Measurements from ENCODE around the gene GLP1R. TPM values are rescaled to one million over a fixed set of nuclear protein-coding genes. Genes with fewer than 3 reads are reported as not detected.

GLP1R gene
- total and polyA plus RNA-seq, 2 donors from 2014 or later: 0.13 to 0.22 TPM

DNA sequence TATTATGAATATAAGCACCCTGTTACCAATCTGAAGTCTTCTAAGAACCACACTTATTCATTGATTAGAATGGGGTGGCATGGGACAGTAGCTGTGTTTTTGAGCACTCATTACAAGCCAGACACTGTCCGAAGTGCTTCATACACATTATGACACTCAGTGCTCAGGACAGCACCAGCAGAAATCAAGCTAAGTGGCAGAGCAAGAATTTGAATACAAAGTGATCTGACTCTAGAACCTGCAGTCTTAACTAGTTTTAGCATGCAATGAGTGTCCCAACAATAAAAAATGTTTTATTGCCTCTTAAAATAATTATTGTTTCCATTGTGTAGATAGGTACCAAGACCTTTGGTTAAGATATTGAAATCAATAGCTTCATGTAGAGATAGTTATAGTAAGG, 39.1 kb upstream of the GLP1R start:
- FAIRE-seq: no peak
- intact Hi-C loops (cut with DNase I): no loop called here
- no peak overlapping the region for H3K9ac ChIP-seq (ENCODE audit: low read length in 3 of 3)

DNA sequence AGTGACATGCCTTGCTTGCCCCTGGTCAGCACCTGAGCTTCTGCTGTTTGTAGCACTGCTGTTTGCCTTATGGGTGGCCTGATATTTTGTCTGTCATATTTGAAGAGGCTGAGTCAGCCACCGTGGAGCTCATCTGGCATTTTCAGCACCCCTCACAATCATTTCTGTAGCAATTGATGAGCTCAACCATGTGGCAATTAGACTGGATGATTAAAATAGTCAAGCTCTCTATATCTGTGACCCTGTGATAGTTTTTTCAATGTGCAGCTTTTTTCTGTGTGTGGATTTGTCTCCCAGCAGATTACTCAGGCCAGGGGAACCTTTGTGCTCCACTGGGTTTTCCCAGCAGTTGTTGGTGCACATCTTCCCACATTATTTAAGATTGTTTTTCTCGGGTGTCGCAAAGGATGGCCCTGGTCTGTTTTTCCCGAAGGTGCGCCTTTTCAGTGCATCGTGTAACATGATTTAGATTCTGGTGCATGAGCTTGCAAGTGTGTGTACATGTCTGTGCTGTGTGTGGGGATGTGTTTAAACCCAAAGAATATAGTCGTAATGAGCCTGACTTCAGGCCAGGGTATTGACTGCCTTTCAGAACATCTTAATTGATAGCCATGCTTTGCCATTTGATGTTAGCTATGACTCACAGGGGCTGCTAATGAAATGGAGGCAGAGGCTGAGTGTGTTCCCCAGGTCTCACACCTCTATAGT, 31.6 kb upstream of the GLP1R start:
- Histone ChIP-seq H3K4me3 (ENCODE audit: low read length in 3 of 3) (no peak overlapping the region), H3K9me3 (ENCODE audit: control insufficient read depth in 2 of 3, insufficient read depth in 1 of 3, low read length in 3 of 3) (no peaks in the 10 kb centered on the region), H3K27ac (ENCODE audit: low read depth in 2 of 2, low read length in 2 of 2) (no peak overlapping the region), H3K36me3 (ENCODE audit: control insufficient read depth in 2 of 3, insufficient read depth in 3 of 3, low read length in 3 of 3) (no peaks in the 10 kb centered on the region), H3K4me1 (ENCODE audit: control insufficient read depth in 2 of 3, insufficient read depth in 2 of 3, low read depth in 1 of 3, low read length in 3 of 3) (no peaks in the 10 kb centered on the region), H3K9ac (ENCODE audit: low read length in 3 of 3) (no peak overlapping the region), H3K27me3 (ENCODE audit: control insufficient read depth, insufficient read depth, low read length) (no peaks in the 10 kb centered on the region)
- intact Hi-C loops (cut with DNase I): no loop called here
- TF ChIP-seq, protein P1, sequence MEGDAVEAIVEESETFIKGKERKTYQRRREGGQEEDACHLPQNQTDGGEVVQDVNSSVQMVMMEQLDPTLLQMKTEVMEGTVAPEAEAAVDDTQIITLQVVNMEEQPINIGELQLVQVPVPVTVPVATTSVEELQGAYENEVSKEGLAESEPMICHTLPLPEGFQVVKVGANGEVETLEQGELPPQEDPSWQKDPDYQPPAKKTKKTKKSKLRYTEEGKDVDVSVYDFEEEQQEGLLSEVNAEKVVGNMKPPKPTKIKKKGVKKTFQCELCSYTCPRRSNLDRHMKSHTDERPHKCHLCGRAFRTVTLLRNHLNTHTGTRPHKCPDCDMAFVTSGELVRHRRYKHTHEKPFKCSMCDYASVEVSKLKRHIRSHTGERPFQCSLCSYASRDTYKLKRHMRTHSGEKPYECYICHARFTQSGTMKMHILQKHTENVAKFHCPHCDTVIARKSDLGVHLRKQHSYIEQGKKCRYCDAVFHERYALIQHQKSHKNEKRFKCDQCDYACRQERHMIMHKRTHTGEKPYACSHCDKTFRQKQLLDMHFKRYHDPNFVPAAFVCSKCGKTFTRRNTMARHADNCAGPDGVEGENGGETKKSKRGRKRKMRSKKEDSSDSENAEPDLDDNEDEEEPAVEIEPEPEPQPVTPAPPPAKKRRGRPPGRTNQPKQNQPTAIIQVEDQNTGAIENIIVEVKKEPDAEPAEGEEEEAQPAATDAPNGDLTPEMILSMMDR (IDR thresholded peaks at IDR 0.05; ENCODE audit: borderline replicate concordance, extremely low read depth, insufficient read depth): no peak
- DNase-seq: no peak
- FAIRE-seq: no peak

More for the DNA sequence above, 39.1 kb upstream of the GLP1R start:
- Histone ChIP-seq H3K27me3 (ENCODE audit: control insufficient read depth, insufficient read depth, low read length) (no peaks in the 10 kb centered on the region), H3K4me3 (ENCODE audit: low read length in 3 of 3) (no peak overlapping the region), H3K27ac (ENCODE audit: low read depth in 2 of 2, low read length in 2 of 2) (no peak overlapping the region), H3K4me1 (ENCODE audit: control insufficient read depth in 2 of 3, insufficient read depth in 2 of 3, low read depth in 1 of 3, low read length in 3 of 3) (no peaks in the 10 kb centered on the region), H3K36me3 (ENCODE audit: control insufficient read depth in 2 of 3, insufficient read depth in 3 of 3, low read length in 3 of 3) (no peaks in the 10 kb centered on the region), H3K9me3 (ENCODE audit: control insufficient read depth in 2 of 3, insufficient read depth in 1 of 3, low read length in 3 of 3) (no peaks in the 10 kb centered on the region)
- TF ChIP-seq, protein P1 (IDR thresholded peaks at IDR 0.05; ENCODE audit: borderline replicate concordance, extremely low read depth, insufficient read depth): no peak
- DNase-seq: no peak

DNA sequence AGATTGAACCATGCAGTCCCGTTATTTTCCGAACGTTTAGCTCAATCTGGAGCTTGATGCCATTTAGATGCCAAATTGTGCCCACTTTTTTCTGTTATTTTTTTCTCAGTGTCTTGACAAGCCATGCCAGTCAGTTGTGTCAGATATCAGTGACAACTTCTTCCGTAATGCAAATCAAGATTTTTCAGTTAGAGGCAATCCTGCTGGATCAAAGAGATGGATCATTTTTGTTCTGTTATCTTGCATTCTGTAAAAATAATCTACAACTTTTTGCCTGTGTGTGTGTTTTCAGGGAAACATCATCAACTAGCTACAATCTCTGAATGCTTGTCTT, 31.1 kb upstream of the GLP1R start:
- Histone ChIP-seq H3K9me3 (ENCODE audit: control insufficient read depth in 2 of 3, insufficient read depth in 1 of 3, low read length in 3 of 3) (no peaks in the 10 kb centered on the region), H3K36me3 (ENCODE audit: control insufficient read depth in 2 of 3, insufficient read depth in 3 of 3, low read length in 3 of 3) (no peaks in the 10 kb centered on the region), H3K4me1 (ENCODE audit: control insufficient read depth in 2 of 3, insufficient read depth in 2 of 3, low read depth in 1 of 3, low read length in 3 of 3) (no peaks in the 10 kb centered on the region), H3K9ac (ENCODE audit: low read length in 3 of 3) (no peak overlapping the region), H3K27me3 (ENCODE audit: control insufficient read depth, insufficient read depth, low read length) (no peaks in the 10 kb centered on the region), H3K4me3 (ENCODE audit: low read length in 3 of 3) (no peak overlapping the region), H3K27ac (ENCODE audit: low read depth in 2 of 2, low read length in 2 of 2) (no peak overlapping the region)
- DNase-seq (no peak), FAIRE-seq (no peak)
- intact Hi-C loops (cut with DNase I): no loop called here
- TF ChIP-seq, protein P1 (IDR thresholded peaks at IDR 0.05; ENCODE audit: borderline replicate concordance, extremely low read depth, insufficient read depth): no peak

DNA sequence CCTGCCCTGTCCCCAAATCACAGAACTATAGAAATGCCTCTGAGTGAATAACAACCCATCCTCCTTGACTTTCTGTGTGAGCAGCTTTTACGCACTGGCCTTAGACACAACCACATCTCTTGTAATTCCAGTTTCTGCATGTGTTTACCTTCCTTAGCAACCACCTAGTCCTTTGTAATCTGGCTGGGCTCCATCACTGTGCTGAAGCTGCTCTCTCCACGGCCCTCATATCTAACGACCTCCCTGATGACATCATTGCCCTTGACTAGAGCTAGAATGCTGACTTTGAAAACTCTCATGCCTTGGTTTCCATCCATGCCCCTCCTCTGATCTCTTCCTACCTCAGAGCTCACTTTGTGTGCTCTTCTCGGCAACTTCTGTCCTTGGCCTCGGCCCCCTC, 30.5 kb upstream of the GLP1R start:
- Histone ChIP-seq H3K27ac (ENCODE audit: low read depth in 2 of 2, low read length in 2 of 2) (no peak overlapping the region), H3K27me3 (ENCODE audit: control insufficient read depth, insufficient read depth, low read length) (no peaks in the 10 kb centered on the region), H3K4me1 (ENCODE audit: control insufficient read depth in 2 of 3, insufficient read depth in 2 of 3, low read depth in 1 of 3, low read length in 3 of 3) (no peaks in the 10 kb centered on the region), H3K36me3 (ENCODE audit: control insufficient read depth in 2 of 3, insufficient read depth in 3 of 3, low read length in 3 of 3) (no peaks in the 10 kb centered on the region), H3K9ac (ENCODE audit: low read length in 3 of 3) (no peak overlapping the region), H3K4me3 (ENCODE audit: low read length in 3 of 3) (no peak overlapping the region), H3K9me3 (ENCODE audit: control insufficient read depth in 2 of 3, insufficient read depth in 1 of 3, low read length in 3 of 3) (no peaks in the 10 kb centered on the region)
- no peak for DNase-seq
- intact Hi-C loops (cut with DNase I): no loop called here
- TF ChIP-seq, protein P1 (IDR thresholded peaks at IDR 0.05; ENCODE audit: borderline replicate concordance, extremely low read depth, insufficient read depth): no peak
- FAIRE-seq: no peak
